ENCODE measurements around the gene ARHGAP26. TPM values are rescaled to one million over a fixed set of nuclear protein-coding genes. Genes with fewer than 3 reads are reported as not detected.

ARHGAP26 gene
- total RNA-seq, 4 donors from 2014 or later = 11.0 to 23.3 (median 14.3) TPM

- intact Hi-C loops (cut with DNase I; ENCODE audit: low total_unique reads) = no loop called here
- H3K4me3 ChIP-seq (ENCODE audit: low read depth, poor library complexity, severe bottlenecking) = no peak overlapping the region
- DNase-seq (ENCODE audit: low spot score in 2 of 2) = no peak
- TF ChIP-seq, protein P1, sequence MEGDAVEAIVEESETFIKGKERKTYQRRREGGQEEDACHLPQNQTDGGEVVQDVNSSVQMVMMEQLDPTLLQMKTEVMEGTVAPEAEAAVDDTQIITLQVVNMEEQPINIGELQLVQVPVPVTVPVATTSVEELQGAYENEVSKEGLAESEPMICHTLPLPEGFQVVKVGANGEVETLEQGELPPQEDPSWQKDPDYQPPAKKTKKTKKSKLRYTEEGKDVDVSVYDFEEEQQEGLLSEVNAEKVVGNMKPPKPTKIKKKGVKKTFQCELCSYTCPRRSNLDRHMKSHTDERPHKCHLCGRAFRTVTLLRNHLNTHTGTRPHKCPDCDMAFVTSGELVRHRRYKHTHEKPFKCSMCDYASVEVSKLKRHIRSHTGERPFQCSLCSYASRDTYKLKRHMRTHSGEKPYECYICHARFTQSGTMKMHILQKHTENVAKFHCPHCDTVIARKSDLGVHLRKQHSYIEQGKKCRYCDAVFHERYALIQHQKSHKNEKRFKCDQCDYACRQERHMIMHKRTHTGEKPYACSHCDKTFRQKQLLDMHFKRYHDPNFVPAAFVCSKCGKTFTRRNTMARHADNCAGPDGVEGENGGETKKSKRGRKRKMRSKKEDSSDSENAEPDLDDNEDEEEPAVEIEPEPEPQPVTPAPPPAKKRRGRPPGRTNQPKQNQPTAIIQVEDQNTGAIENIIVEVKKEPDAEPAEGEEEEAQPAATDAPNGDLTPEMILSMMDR (IDR thresholded peaks at IDR 0.05) = no peak
- no peak for TF ChIP-seq POLR2A (IDR thresholded peaks at IDR 0.05)
Measured at GRCh38 chr5:143068712-143069111, 298.5 kb downstream of the ARHGAP26 start.

- TF ChIP-seq POLR2A (IDR thresholded peaks at IDR 0.05) = no peak
- TF ChIP-seq, protein P1 (IDR thresholded peaks at IDR 0.05) = no peak
- H3K4me3 ChIP-seq (ENCODE audit: low read depth, poor library complexity, severe bottlenecking) = no peak overlapping the region
- no peak for DNase-seq (ENCODE audit: low spot score in 2 of 2)
- intact Hi-C loops (cut with DNase I; ENCODE audit: low total_unique reads) = no loop called here
Measured at GRCh38 chr5:143071927-143072326, 301.8 kb downstream of the ARHGAP26 start.

DNA sequence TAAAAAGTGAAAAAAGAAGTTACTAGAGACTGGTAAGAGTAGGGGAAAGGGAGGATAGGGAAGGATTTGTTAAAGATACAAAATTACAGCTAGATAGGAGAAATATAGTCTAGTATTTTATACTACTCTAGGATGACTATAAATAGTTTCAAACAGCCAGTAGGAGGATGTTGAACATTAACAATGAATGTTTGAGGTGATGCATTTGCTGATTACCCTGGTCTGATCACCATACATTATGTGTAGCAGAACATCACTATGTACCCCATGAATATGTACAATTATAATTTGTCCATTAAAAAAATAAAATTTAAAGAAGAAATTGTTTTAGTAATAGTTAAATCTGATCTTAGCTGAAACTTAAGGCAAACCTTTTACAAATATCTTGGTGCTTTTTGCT lies 302.6 kb downstream of the ARHGAP26 start:
- DNase-seq (ENCODE audit: low spot score in 2 of 2) = no peak
- no peak for TF ChIP-seq POLR2A (IDR thresholded peaks at IDR 0.05)
- TF ChIP-seq, protein P1 (IDR thresholded peaks at IDR 0.05) = no peak
- intact Hi-C loops (cut with DNase I; ENCODE audit: low total_unique reads) = no loop called here
- H3K4me3 ChIP-seq (ENCODE audit: low read depth, poor library complexity, severe bottlenecking) = no peak overlapping the region

DNA sequence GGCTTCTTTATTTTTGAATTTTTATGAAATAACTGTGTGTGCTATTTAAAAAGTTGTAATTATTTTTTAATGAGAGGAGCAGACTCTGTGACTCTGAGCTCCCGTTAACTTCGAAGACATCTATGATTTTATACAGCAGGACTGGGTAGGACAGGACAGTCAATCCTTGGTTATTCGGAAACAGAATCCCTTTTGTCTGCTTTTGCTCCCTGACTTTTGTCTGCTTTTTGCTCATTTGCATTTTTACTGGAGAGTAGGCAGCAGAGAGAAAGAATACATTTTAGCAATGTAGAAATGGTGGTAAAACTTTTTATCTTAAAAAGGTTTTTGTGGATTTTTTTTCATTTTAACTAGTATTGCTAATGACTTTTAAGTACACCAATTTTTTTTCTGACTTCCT lies 303.6 kb downstream of the ARHGAP26 start:
- intact Hi-C loops (cut with DNase I; ENCODE audit: low total_unique reads) = no loop called here
- no peak overlapping the region for H3K4me3 ChIP-seq (ENCODE audit: low read depth, poor library complexity, severe bottlenecking)
- TF ChIP-seq, protein P1 (IDR thresholded peaks at IDR 0.05) = no peak
- TF ChIP-seq POLR2A (IDR thresholded peaks at IDR 0.05) = no peak
- no peak for DNase-seq (ENCODE audit: low spot score in 2 of 2)
- WGBS, 2 donors = 80 to 99% methylated on average over 3 of the region's 3 CpGs

DNA sequence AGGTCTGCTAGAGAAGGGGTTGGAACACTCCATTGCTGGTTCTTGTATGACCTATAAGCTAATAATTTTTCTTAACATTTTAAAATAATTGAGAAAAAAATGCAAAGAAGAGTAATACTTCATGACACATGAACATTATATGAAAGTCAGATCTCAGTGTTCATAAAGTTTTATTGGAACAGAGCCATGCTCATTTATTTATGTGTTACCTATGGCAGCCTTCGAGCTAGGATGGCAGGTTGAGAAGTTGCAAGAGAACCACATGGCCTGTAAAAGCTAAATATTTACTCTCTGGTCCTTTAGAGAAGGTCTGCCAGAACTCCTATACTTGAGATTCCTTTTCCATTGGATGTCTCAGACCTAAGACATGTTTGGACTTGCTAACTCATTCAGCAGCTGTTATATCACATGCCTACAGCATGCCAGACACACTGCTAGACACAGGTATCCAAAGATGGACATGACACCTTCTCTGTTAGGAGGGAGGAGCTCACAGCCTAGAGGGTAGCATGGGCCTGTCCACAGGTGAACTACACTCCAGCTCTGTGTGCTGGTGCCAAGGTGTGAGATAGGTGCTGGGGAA lies 304.3 kb downstream of the ARHGAP26 start:
- 66% methylated on average over 1 of the region's 1 CpG for WGBS, 2 donors
- TF ChIP-seq, protein P1 (IDR thresholded peaks at IDR 0.05) = no peak
- no peak for TF ChIP-seq POLR2A (IDR thresholded peaks at IDR 0.05)
- intact Hi-C loops (cut with DNase I; ENCODE audit: low total_unique reads) = no loop called here
- H3K4me3 ChIP-seq (ENCODE audit: low read depth, poor library complexity, severe bottlenecking) = no peak overlapping the region
- DNase-seq (ENCODE audit: low spot score in 2 of 2) = no peak

GRCh38 chr5:143076377-143076776 lies 306.2 kb downstream of the ARHGAP26 start:
- intact Hi-C loops (cut with DNase I; ENCODE audit: low total_unique reads) = no loop called here
- no peak for TF ChIP-seq POLR2A (IDR thresholded peaks at IDR 0.05)
- TF ChIP-seq, protein P1 (IDR thresholded peaks at IDR 0.05) = no peak
- WGBS, 2 donors = 79 to 89% methylated on average over 1 of the region's 1 CpG
- DNase-seq (ENCODE audit: low spot score in 2 of 2) = no peak
- no peak overlapping the region for H3K4me3 ChIP-seq (ENCODE audit: low read depth, poor library complexity, severe bottlenecking)

All from lower leg skin (tissue), 4 donors.